IPS DF 6.9 (cell line): ENCODE results near the gene KIRREL3.

Source experiments
- DNase-seq: peaks from one replicate; pipeline ENCODE4 v3.0.0-alpha.2; 2013; ENCODE audit warnings: low read depth, low spot score
- H3K27ac ChIP-seq: one replicate; pipeline ENCODE4 v1.5.1; 2013; ENCODE audit warnings: low read length, control low read depth
- H3K27me3 ChIP-seq: 2 replicates; pipeline ENCODE4 v1.6.1; 2013; ENCODE audit warnings: mild to moderate bottlenecking, low read length; ENCODE audit not compliant: control insufficient read depth, insufficient read depth
- H3K36me3 ChIP-seq: 2 replicates; pipeline ENCODE4 v1.6.1; 2013; ENCODE audit warnings: low read length; ENCODE audit not compliant: control insufficient read depth, insufficient read depth
- H3K4me1 ChIP-seq: 2 replicates; pipeline ENCODE4 v1.6.1; 2013; ENCODE audit warnings: low read length; ENCODE audit not compliant: control insufficient read depth, insufficient read depth
- H3K4me3 ChIP-seq: 2 replicates; pipeline ENCODE4 v1.5.1; 2013; ENCODE audit warnings: mild to moderate bottlenecking, low read length
- H3K9me3 ChIP-seq: 2 replicates; pipeline ENCODE4 v1.6.1; 2013; ENCODE audit warnings: low read length, inconsistent platforms; ENCODE audit not compliant: control insufficient read depth, insufficient read depth
- WGBS: extraction: QIAGEN DNeasy Blood & Tissue Kit; methylation state at CpG from one replicate; pipeline ENCODE4 v1.1.7; 2013; ENCODE audit warnings: mixed read lengths, missing lambda C conversion rate; ENCODE audit not compliant: insufficient read length, insufficient coverage; 5-methylcytosine and 5-hydroxymethylcytosine counted together

KIRREL3 gene

DNA sequence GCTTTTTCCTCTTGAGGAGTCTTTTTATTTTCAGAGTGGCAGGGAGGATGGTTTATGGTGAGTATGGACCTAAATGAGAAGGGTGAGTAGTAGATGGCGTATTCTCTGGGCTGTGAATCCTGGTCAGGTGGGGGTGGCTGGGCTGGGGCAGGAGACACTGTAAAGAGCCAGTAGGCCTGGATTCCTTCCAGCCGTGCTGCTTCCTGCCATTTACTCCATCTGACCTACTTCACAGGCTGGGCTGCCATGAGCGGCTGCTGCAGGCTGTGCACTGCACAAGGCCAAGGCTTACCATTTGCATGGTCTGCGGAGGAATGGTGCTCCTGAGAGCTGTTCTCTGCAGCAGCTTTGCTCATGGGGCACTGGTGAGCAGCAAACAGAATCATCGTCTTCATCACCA, 297.6 kb downstream of the KIRREL3 start:
- Histone ChIP-seq H3K27me3 (no peaks in the 10 kb centered on the region), H3K4me3 (no peak overlapping the region), H3K9me3 (no peaks in the 10 kb centered on the region), H3K36me3 (no peaks in the 10 kb centered on the region), H3K27ac (no peak overlapping the region), H3K4me1 (no peaks in the 10 kb centered on the region; the same call in 1 of the 2 replicates)
- no peak for DNase-seq
- no CpG with 5 or more reads among the region's 5 CpGs for WGBS

GRCh38 chr11:126702165-126702720, 298.3 kb downstream of the KIRREL3 start:
- no peaks in the 10 kb centered on the region for H3K9me3 ChIP-seq
- no CpG with 5 or more reads among the region's 7 CpGs for WGBS
- H3K4me3 ChIP-seq, result no peak overlapping the region
- H3K27ac ChIP-seq, result no peak overlapping the region
- no peaks in the 10 kb centered on the region for H3K27me3 ChIP-seq
- DNase-seq, result no peak
- H3K36me3 ChIP-seq, result no peaks in the 10 kb centered on the region
- H3K4me1 ChIP-seq, result no peaks in the 10 kb centered on the region; the same call in 1 of the 2 replicates

- no peak for DNase-seq
- no peaks in the 10 kb centered on the region; the same call in 1 of the 2 replicates for H3K4me1 ChIP-seq
- no peak overlapping the region for H3K27ac ChIP-seq
- H3K4me3 ChIP-seq, result no peak overlapping the region
- no peaks in the 10 kb centered on the region for H3K36me3 ChIP-seq
- H3K27me3 ChIP-seq, result no peaks in the 10 kb centered on the region
- no CpG with 5 or more reads among the region's 2 CpGs for WGBS
- H3K9me3 ChIP-seq, result no peaks in the 10 kb centered on the region
Observed at GRCh38 chr11:126701520-126701897, 299.1 kb downstream of the KIRREL3 start.

GRCh38 chr11:126700768-126701519, 299.6 kb downstream of the KIRREL3 start:
- Histone ChIP-seq H3K4me1 (no peaks in the 10 kb centered on the region; the same call in 1 of the 2 replicates), H3K27ac (no peak overlapping the region), H3K4me3 (no peak overlapping the region), H3K27me3 (no peaks in the 10 kb centered on the region), H3K9me3 (no peaks in the 10 kb centered on the region), H3K36me3 (no peaks in the 10 kb centered on the region)
- DNase-seq, result no peak
- no CpG with 5 or more reads among the region's 9 CpGs for WGBS

GRCh38 chr11:126698576-126698975, 302.0 kb downstream of the KIRREL3 start:
- Histone ChIP-seq H3K27me3 (no peaks in the 10 kb centered on the region), H3K4me1 (no peaks in the 10 kb centered on the region; the same call in 1 of the 2 replicates), H3K27ac (no peak overlapping the region), H3K9me3 (no peaks in the 10 kb centered on the region), H3K36me3 (no peaks in the 10 kb centered on the region), H3K4me3 (no peak overlapping the region)
- WGBS, result no CpG with 5 or more reads among the region's 8 CpGs
- DNase-seq, result no peak

GRCh38 chr11:126697936-126698335, 302.6 kb downstream of the KIRREL3 start:
- WGBS, result no CpG with 5 or more reads among the region's 6 CpGs
- Histone ChIP-seq H3K9me3 (no peaks in the 10 kb centered on the region), H3K27ac (no peak overlapping the region), H3K36me3 (no peaks in the 10 kb centered on the region), H3K4me1 (no peaks in the 10 kb centered on the region), H3K4me3 (no peak overlapping the region), H3K27me3 (no peaks in the 10 kb centered on the region)
- DNase-seq, result no peak

- H3K27ac ChIP-seq, result no peak overlapping the region
- no peak for DNase-seq
- no peaks in the 10 kb centered on the region for H3K27me3 ChIP-seq
- no peaks in the 10 kb centered on the region for H3K36me3 ChIP-seq
- H3K9me3 ChIP-seq, result no peaks in the 10 kb centered on the region
- H3K4me3 ChIP-seq, result no peak overlapping the region
- no peaks in the 10 kb centered on the region for H3K4me1 ChIP-seq
- WGBS, result no CpG with 5 or more reads among the region's 8 CpGs
Observed at GRCh38 chr11:126696982-126697381, 303.6 kb downstream of the KIRREL3 start.

GRCh38 chr11:126695293-126695692, 305.3 kb downstream of the KIRREL3 start:
- Histone ChIP-seq H3K36me3 (no peaks in the 10 kb centered on the region), H3K27me3 (no peaks in the 10 kb centered on the region), H3K4me1 (no peaks in the 10 kb centered on the region), H3K4me3 (no peak overlapping the region), H3K9me3 (no peaks in the 10 kb centered on the region), H3K27ac (no peak overlapping the region)
- DNase-seq, result no peak
- no CpG with 5 or more reads among the region's 4 CpGs for WGBS

- Histone ChIP-seq H3K9me3 (no peaks in the 10 kb centered on the region), H3K27ac (no peak overlapping the region), H3K4me1 (no peaks in the 10 kb centered on the region), H3K36me3 (no peaks in the 10 kb centered on the region), H3K27me3 (no peaks in the 10 kb centered on the region), H3K4me3 (no peak overlapping the region)
- whole genome bisulfite sequencing, result no CpG with 5 or more reads among the region's 11 CpGs
- no peak for DNase-seq
Observed at GRCh38 chr11:126694065-126694625, 306.4 kb downstream of the KIRREL3 start.

- H3K4me3 ChIP-seq, result no peak overlapping the region
- H3K27ac ChIP-seq, result no peak overlapping the region
- peaks cover 2% of the 10 kb centered on the region; the same call in 1 of the 2 replicates for H3K4me1 ChIP-seq
- H3K27me3 ChIP-seq, result no peaks in the 10 kb centered on the region
- WGBS, result no CpG with 5 or more reads among the region's 2 CpGs
- DNase-seq, result no peak
- H3K36me3 ChIP-seq, result no peaks in the 10 kb centered on the region
- H3K9me3 ChIP-seq, result no peaks in the 10 kb centered on the region
Observed at GRCh38 chr11:126687477-126687876, 313.1 kb downstream of the KIRREL3 start.
